Measurements from ENCODE around the gene GNE.
"Not testable (repeated sequence)": the region's sequence is repeated elsewhere in the genome, so short reads cannot be mapped to it uniquely, and the experiment has no call there.

Gene GNE

DNA sequence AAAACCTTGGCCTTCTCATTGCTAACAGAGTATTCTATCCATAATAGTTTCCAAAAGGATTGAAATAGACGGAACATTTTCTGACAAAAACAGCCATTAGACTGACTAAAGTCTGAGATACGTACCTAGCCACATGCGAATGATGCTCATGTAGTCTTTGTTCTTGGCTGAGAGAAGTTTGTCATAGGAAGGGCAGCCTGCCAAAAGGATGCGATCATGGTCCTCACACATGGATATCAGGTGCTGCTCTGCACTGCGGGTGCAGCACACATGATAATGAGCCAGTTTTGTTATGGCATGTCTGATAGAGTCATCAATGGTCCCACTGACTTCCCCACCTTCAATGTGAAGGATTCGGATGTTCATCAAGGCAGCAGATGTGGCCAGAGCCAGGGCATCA is 12.3 kb downstream of the GNE start:
- TF ChIP-seq, protein P1, sequence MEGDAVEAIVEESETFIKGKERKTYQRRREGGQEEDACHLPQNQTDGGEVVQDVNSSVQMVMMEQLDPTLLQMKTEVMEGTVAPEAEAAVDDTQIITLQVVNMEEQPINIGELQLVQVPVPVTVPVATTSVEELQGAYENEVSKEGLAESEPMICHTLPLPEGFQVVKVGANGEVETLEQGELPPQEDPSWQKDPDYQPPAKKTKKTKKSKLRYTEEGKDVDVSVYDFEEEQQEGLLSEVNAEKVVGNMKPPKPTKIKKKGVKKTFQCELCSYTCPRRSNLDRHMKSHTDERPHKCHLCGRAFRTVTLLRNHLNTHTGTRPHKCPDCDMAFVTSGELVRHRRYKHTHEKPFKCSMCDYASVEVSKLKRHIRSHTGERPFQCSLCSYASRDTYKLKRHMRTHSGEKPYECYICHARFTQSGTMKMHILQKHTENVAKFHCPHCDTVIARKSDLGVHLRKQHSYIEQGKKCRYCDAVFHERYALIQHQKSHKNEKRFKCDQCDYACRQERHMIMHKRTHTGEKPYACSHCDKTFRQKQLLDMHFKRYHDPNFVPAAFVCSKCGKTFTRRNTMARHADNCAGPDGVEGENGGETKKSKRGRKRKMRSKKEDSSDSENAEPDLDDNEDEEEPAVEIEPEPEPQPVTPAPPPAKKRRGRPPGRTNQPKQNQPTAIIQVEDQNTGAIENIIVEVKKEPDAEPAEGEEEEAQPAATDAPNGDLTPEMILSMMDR (IDR thresholded peaks at IDR 0.05; ENCODE audit: borderline replicate concordance, insufficient read depth, low read depth, low read length) = no peak
- no peak overlapping the region for H3K4me3 ChIP-seq (ENCODE audit: low read depth, low read length)

DNA sequence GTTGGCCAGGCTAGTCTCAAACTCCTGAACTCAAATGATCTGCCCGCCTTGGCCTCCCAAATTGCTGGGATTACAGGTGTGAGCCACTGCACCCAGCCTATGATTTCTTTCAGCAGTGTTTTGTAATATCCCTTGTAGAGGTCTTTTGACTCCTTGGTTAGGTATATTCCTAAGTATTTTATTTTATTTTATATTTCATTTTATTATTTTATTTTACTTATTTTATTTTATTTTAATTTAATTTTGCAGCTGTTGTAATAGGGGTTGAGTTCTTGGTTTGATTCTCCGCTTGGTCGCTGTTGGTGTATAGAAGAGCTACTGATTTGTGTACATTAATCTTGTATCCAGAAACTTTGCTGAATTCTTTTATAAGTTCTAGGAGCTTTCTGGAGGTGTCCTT is 18.6 kb downstream of the GNE start:
- H3K4me3 ChIP-seq (ENCODE audit: low read depth, low read length) = not testable (repeated sequence)

DNA sequence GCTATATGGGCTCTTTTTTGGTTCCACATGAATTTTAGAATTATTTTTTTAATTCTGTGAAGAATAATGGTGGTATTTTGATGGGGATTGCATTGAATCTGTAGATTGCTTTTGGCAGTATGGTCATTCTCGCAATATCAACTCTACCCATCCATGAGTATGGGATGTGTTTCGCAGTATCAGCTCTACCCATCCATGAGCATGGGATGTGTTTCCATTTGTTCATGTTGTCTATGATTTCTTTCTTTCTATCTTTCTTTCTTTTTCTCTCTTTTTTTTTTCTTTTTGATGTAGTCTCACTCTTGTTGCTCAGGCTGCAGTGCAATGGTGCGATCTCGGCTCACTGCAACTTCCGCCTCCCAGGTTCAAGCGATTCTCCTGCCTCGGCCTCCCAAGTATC is 19.0 kb downstream of the GNE start:
- not testable (repeated sequence) for H3K4me3 ChIP-seq (ENCODE audit: low read depth, low read length)

DNA sequence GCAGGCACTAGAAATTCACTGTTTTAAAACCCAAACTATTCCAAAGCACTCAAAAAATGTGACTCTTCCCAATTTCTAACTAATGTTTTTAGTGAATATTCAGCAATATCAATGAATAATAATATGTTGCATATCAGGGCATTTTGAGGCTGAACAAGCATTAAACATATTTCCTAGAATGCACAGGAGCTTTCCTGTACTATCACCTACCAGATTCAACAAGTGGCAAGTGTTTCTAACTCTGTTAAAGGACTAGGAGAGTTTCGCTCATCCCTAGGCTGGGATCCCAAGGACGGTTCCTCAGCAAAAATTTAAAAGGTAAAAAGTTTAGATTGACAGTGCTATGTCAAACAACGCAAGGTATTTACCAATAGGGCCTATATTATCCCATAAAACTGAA is 21.0 kb downstream of the GNE start:
- TF ChIP-seq, protein P1 (IDR thresholded peaks at IDR 0.05; ENCODE audit: borderline replicate concordance, insufficient read depth, low read depth, low read length) = no peak
- H3K4me3 ChIP-seq (ENCODE audit: low read depth, low read length) = no peak overlapping the region

DNA sequence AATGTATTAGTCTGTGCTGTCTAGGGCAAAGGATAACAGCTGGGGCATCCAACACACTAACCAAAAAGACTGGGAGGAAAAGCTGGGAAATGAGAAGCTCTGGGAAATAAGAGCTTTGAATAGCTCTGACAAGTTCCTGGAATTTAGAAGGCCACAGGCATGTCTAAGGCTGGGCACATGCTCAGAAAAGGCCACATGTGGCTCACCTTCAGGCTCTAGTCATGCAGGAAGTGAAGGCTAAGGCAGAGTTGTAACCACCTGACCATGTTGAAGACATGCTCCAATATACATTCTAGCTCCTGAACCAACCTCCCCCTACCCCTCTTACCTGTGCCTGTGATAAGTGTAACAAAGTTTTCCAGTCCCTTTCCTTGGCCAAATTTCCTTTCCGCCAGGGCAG is 35.8 kb downstream of the GNE start:
- TF ChIP-seq, protein P1 (IDR thresholded peaks at IDR 0.05; ENCODE audit: borderline replicate concordance, insufficient read depth, low read depth, low read length) = no peak
- no peak overlapping the region for H3K4me3 ChIP-seq (ENCODE audit: low read depth, low read length)

DNA sequence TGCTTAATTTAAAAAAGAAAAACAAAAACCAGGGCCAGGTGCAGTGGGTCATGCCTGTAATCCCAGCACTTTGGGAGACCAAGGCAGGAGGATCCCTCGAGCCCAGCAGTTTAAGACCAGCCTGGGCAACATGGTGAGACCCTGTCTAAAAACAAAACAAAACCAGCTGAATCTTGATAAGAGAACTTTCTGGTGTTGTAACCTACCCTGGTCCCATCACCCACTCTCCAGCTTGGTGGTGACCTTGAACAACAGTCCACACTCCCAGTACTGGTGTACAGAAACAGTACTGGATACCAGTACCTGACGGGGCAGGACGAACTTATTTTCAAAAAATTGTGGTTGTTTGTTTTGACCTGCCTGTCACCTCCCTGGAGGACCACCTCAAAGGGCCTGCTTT is 36.6 kb downstream of the GNE start:
- TF ChIP-seq, protein P1 (IDR thresholded peaks at IDR 0.05; ENCODE audit: borderline replicate concordance, insufficient read depth, low read depth, low read length) = no peak
- no peak overlapping the region for H3K4me3 ChIP-seq (ENCODE audit: low read depth, low read length)

DNA sequence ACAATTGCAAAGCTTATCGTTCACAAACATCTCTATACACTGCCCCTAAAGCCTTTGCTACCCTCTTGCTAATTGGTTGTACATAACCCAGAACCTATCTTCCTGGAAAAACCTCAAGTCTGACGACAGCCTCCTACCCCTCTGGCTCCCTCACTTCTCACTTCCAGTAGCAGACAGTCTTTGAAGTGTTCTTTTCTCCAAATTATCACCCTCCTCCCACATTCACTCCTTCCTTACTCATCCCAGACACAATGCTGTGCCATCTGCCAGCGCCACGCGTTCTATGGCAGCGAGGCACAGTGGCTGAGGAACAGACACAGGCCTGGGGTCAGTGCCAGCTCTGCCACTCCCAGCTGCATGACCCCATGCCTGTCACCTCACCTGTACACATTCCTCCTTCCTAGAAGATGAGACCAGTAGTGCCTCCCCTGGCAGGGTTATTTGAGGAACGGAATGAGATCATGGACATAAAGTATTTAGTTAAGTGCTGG is 39.8 kb downstream of the GNE start:
- H3K4me3 ChIP-seq (ENCODE audit: low read depth, low read length) = no peak overlapping the region

DNA sequence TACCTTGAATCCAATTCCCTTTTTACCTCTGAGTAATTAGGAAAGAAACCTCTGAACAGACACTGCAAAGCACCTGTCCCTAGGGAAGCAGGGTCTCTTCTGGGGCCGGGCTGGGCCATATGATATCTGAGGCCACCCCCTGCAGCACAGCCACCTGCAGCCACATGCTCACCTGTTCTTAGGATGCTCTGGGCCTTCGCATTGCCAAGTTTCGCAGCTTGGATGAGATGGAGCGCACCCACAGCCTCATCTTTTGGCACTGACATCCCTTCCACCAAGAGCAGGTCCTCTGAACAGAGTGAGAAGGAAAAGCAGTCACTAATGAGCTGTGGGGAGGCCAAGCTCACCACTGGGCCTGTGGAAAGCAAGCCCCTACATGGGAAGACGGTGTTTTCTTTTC is 40.2 kb downstream of the GNE start:
- no peak overlapping the region for H3K4me3 ChIP-seq (ENCODE audit: low read depth, low read length)
- TF ChIP-seq, protein P1 (IDR thresholded peaks at IDR 0.05; ENCODE audit: borderline replicate concordance, insufficient read depth, low read depth, low read length) = no peak

More for the DNA sequence above, 39.8 kb downstream of the GNE start:
- TF ChIP-seq, protein P1 (IDR thresholded peaks at IDR 0.05; ENCODE audit: borderline replicate concordance, insufficient read depth, low read depth, low read length) = no peak

Data from GM12875 (cell line).